Nephron (organoid): Measurements from ENCODE around the gene RYR3.

Source experiments
- H3K27ac Mint-ChIP-seq, 3 experiments: 2 replicates each; pipeline ENCODE4 v1.8.0; 2020; ENCODE audit warnings: mixed read lengths in 3 of 3, mild to moderate bottlenecking in 2 of 3, moderate library complexity in 1 of 3
- H3K27me3 Mint-ChIP-seq: 2 replicates; pipeline ENCODE4 v1.8.0; 2021; ENCODE audit warnings: low read depth, mild to moderate bottlenecking, moderate library complexity, mixed read lengths
- H3K36me3 Mint-ChIP-seq: 2 replicates; pipeline ENCODE4 v1.8.0; 2020; ENCODE audit warnings: low read depth, mixed read lengths
- H3K4me1 Mint-ChIP-seq: 2 replicates; pipeline ENCODE4 v1.8.0; 2020; ENCODE audit warnings: mixed read lengths
- H3K4me3 Mint-ChIP-seq, 3 experiments: 2 replicates each; pipeline ENCODE4 v1.8.0; 2020; ENCODE audit warnings: mild to moderate bottlenecking in 3 of 3, mixed read lengths in 3 of 3, moderate library complexity in 2 of 3
- H3K9me3 Mint-ChIP-seq: 2 replicates; pipeline ENCODE4 v1.8.0; 2020; ENCODE audit warnings: mixed read lengths
- CTCF ChIP-seq, 3 experiments: fragments of 200-600 bp; sonication (generic); IDR thresholded peaks; one replicate each; pipeline ENCODE4 v1.5.0; 2021; ENCODE audit warnings: antibody characterized with exemption in 3 of 3; ENCODE audit not compliant: unreplicated experiment in 3 of 3

Gene RYR3

GRCh38 chr15:33489335-33489734, 178.6 kb downstream of the RYR3 start:
- no peak for TF ChIP-seq CTCF (IDR thresholded peaks at IDR 0.05; ENCODE audit: unreplicated experiment in 3 of 3)
- no peaks in the 10 kb centered on the region for H3K9me3 Mint-ChIP-seq
- no peaks in the 10 kb centered on the region for H3K27me3 Mint-ChIP-seq
- no peak overlapping the region for H3K4me3 Mint-ChIP-seq
- H3K36me3 Mint-ChIP-seq: no peaks in the 10 kb centered on the region
- H3K4me1 Mint-ChIP-seq: no peaks in the 10 kb centered on the region
- no peak overlapping the region for H3K27ac Mint-ChIP-seq

GRCh38 chr15:33490703-33491102, 179.9 kb downstream of the RYR3 start:
- Mint-ChIP-seq H3K27me3 (no peaks in the 10 kb centered on the region), H3K36me3 (no peaks in the 10 kb centered on the region), H3K4me3 (no peak overlapping the region), H3K4me1 (no peaks in the 10 kb centered on the region), H3K27ac (no peak overlapping the region), H3K9me3 (no peaks in the 10 kb centered on the region)
- TF ChIP-seq CTCF (IDR thresholded peaks at IDR 0.05; ENCODE audit: unreplicated experiment in 3 of 3): no peak

GRCh38 chr15:33492434-33493052, 181.8 kb downstream of the RYR3 start:
- Mint-ChIP-seq H3K9me3 (no peaks in the 10 kb centered on the region), H3K4me1 (no peaks in the 10 kb centered on the region), H3K36me3 (no peaks in the 10 kb centered on the region), H3K27ac (no peak overlapping the region), H3K27me3 (peaks cover 3% of the 10 kb centered on the region), H3K4me3 (no peak overlapping the region)
- TF ChIP-seq CTCF (IDR thresholded peaks at IDR 0.05; ENCODE audit: unreplicated experiment in 3 of 3): no peak

GRCh38 chr15:33494306-33494705, 183.5 kb downstream of the RYR3 start:
- H3K4me1 Mint-ChIP-seq: no peaks in the 10 kb centered on the region

GRCh38 chr15:33500432-33501195, 189.8 kb downstream of the RYR3 start:
- H3K4me3 Mint-ChIP-seq: no peak overlapping the region
- no peaks in the 10 kb centered on the region for H3K4me1 Mint-ChIP-seq
- TF ChIP-seq CTCF (IDR thresholded peaks at IDR 0.05; ENCODE audit: unreplicated experiment in 3 of 3): no peak
- no peaks in the 10 kb centered on the region for H3K9me3 Mint-ChIP-seq
- peaks cover 3% of the 10 kb centered on the region for H3K27me3 Mint-ChIP-seq
- H3K27ac Mint-ChIP-seq: peak overlapping the region in 2 of 3 experiments; percentile 75 to 94
- H3K36me3 Mint-ChIP-seq: no peaks in the 10 kb centered on the region

More at GRCh38 chr15:33494306-33494705, 183.5 kb downstream of the RYR3 start:
- no peak for TF ChIP-seq CTCF (IDR thresholded peaks at IDR 0.05; ENCODE audit: unreplicated experiment in 3 of 3)
- Mint-ChIP-seq H3K27me3 (peaks cover 3% of the 10 kb centered on the region), H3K9me3 (no peaks in the 10 kb centered on the region), H3K36me3 (no peaks in the 10 kb centered on the region), H3K4me3 (no peak overlapping the region), H3K27ac (no peak overlapping the region)

- no peaks in the 10 kb centered on the region for H3K36me3 Mint-ChIP-seq
- H3K27me3 Mint-ChIP-seq: no peaks in the 10 kb centered on the region
- no peaks in the 10 kb centered on the region for H3K9me3 Mint-ChIP-seq
- no peak overlapping the region for H3K4me3 Mint-ChIP-seq
- H3K4me1 Mint-ChIP-seq: peaks cover 6% of the 10 kb centered on the region
- TF ChIP-seq CTCF (IDR thresholded peaks at IDR 0.05; ENCODE audit: unreplicated experiment in 3 of 3): no peak
- H3K27ac Mint-ChIP-seq: no peak overlapping the region
These were observed 192.9 kb downstream of the RYR3 start for GRCh38 chr15:33503681-33504080.
